Measurements from ENCODE around the gene NADK2.
"Not testable (repeated sequence)": the region's sequence is repeated elsewhere in the genome, so short reads cannot be mapped to it uniquely, and the experiment has no call there.

Gene NADK2

DNA sequence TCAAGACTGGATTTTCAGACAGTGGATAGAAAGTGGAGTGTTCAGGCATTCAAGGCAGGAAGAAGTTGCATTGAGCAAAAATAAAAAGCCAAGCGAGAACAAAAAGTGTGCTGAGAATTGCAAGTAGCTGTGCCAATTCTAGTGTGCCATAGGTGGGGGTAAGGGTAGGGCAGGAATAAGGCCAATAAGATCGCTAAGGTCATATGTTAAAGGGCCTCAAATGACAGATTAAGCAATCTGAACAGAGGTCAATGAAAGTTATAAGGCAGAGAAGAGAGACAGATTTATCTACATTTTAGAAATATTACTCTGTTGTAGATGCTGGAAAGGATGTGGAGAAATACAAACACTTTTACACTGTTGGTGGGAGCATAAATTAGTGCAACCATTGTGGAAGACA, 36.4 kb downstream of the NADK2 start:
- no peak for DNase-seq

GRCh38 chr5:36202521-36202961, 39.2 kb downstream of the NADK2 start:
- no peak for DNase-seq

DNA sequence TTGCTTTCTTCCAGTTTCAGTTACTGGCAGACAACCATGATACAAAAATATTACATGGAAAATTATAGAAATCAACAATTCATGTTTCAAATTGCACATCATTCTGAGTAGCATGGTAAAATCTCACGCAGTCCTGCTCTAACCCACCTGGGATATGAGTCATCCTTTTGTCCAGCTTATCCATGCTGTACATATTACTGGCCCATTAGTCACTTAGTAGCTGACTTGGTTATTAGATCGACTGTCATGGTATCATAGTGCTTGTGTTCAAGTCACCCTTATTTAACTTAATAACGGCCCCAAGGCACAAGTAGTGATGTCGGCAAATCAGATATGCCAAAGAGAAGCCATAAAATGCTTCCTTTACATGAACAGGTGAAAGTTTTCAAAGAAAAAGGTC, 41.2 kb downstream of the NADK2 start:
- DNase-seq, result no peak

GRCh38 chr5:36199620-36200019, 42.1 kb downstream of the NADK2 start:
- DNase-seq, result no peak

DNA sequence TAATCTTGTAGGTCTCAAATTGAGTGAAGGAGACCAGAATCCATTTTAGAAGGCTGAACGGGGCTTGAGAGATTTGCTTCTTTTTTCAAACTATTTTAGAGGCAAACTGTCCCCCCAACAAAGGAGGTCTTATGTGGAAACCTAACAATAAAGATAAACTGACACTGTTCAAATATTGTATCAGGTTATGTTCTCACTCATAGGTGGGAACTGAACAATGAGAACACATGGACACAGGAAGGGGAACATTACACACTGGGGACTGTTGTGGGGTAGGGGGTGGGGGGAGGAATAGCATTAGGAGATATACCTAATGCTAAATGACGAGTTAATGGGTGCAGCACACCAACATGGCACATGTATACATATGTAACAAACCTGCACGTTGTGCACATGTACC, 42.9 kb downstream of the NADK2 start:
- DNase-seq, result not testable (repeated sequence)

DNA sequence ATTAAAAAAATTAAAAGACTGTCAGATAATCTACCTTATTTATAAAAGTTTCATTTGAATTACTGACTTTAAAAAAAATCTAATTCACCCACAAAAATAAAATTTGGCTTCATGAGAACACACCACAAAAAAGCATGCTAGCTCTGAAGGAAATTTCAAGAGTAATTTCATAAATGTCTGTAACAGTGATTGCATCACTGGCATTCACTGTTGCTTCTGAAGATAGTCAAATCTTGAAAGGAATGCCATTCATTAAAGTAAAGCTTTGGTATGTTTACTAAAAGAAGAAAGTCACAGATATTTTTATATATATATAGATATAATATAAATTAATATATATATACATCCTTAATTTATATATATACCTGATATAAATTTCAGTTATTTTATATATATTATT, 43.4 kb downstream of the NADK2 start:
- DNase-seq, result no peak

GRCh38 chr5:36193746-36194145, 48.0 kb downstream of the NADK2 start:
- DNase-seq, result no peak

DNA sequence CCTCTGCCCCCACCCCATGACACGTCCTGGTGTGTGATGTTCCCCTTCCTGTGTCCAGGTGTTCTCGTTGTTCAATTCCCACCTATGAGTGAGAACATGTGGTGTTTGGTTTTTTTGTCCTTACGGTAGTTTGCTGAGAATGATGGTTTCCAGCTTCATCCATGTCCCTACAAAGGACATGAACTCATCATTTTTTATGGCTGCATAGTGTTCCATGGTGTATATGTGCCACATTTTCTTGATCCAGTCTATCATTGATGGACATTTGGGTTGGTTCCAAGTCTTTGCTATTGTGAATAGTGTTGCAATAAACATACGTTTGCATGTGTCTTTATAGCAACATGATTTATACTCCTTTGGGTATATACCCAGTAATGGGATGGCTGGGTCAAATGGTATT, 57.3 kb downstream of the NADK2 start:
- not testable (repeated sequence) for DNase-seq

DNA sequence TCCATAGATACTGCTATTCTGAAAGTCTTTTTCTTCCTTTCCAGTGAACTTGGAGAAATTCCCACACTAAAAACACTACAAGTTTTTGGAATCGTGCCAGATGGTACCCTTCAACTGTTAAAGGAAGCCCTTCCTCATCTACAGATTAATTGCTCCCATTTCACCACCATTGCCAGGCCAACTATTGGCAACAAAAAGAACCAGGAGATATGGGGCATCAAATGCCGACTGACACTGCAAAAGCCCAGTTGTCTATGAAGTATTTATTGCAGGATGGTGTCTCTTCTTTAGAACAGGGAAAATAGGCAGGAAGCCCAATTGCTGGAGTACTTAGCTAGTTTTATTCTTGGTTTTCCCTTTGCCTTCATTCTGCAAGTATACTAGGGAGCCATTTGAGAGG, 60.0 kb downstream of the NADK2 start:
- no peak for DNase-seq

DNA sequence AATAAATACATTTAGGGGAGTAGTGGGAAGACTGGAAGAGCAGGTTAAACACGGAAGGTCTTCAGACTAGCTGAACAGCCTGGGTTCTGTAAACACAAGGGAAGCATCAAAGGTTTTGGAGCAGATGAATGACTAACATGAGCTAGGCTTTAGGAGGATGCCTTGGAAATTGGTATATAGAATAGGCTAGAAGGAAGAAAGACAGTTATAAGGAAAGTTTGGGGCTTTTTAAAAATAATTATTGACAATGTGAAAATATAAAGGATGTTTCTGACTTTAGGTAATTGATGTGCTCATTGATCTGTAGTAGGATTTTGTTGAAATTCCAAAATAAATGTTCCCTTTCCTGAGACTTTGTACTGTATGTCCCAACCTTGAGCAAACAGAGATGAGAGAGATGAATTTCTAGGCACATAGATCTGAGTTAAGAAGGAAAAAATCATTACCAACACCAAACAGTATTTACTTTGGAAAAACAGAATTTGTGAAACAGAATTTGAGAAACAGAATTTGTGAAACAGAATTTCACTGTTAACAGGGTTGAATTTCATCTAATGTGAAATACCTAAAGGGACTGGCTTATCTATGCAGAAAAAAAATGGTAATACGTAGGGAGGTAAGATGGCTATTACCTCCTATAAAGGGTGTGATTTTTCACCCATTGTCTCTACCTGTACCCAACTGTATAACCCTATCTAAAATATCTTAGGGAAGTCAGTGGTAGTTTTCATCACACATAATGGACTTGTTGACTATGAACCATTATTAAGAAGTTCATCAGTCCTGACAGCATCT, 61.0 kb downstream of the NADK2 start:
- no peak for DNase-seq

- no peak for DNase-seq
Observed at GRCh38 chr5:36179950-36180349, 61.8 kb downstream of the NADK2 start.

GRCh38 chr5:36178524-36178890, 63.2 kb downstream of the NADK2 start:
- DNase-seq, result no peak

- DNase-seq, result peak; percentile 48
Observed at GRCh38 chr5:36177715-36178523, 63.8 kb downstream of the NADK2 start.

GRCh38 chr5:36177154-36177553, 64.6 kb downstream of the NADK2 start:
- DNase-seq, result no peak

- no peak for DNase-seq
Observed at GRCh38 chr5:36175043-36175442, 66.7 kb downstream of the NADK2 start.

DNA sequence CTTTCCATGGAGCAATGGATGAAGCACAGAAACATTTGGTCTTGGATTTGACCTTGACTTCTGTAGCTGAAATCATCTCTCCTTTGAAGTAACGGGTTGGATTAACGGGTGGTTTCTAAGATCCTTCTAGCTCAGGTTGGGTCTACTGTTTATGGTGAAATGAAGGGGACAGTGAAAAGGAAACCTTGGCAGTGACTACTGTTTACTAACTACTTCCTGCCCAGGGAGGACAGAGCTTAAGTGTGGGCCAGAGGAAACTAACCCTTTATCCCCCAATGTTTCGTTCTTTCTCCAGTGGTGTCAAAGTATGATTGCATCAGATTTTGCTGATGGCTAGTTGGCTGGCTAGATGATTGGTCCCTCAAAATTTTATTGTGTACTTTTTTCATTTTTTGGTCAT, 67.6 kb downstream of the NADK2 start:
- DNase-seq, result no peak

DNA sequence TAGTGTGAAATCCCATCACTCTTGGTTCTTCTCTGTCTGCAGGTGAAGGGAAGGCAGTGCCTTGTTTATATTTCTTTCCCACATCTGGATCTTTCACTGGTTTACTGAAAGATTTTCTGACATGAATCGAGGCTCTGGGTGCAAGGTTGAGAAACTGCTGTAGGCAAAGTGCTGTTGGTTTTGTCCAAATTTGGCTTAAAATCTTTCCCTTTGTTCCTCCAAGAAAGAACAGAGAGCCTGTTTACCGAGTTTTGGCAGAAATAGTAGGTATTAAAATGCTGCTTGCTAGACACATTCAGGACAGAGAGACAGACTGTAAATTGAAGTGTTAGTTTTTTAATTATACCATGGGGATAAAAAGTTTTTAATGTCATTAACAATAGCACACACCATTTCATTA, 68.3 kb downstream of the NADK2 start:
- DNase-seq, result no peak

DNA sequence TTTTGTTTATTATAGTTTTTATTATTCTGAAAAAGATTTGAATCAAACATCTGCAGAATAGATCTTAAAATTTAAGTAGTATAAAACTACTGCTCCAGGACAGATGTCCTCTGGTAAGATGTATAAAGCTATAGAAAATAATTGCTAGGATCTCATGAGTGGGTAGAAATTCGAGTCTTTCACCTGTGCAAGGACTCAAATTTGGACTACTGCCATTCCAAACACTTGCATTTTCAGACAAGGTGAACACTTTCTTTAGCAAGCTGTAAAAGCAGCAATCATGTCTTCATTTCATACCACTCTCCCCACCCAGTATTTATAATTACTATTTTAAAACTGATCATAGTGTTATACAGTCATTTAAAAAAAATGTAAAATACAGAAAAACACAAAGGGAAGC, 69.1 kb downstream of the NADK2 start:
- no peak for DNase-seq

GRCh38 chr5:36170832-36171424, 70.8 kb downstream of the NADK2 start:
- DNase-seq, result no peak

GRCh38 chr5:36168737-36169136, 73.0 kb downstream of the NADK2 start:
- DNase-seq, result no peak

GRCh38 chr5:36164461-36164860, 77.3 kb downstream of the NADK2 start:
- no peak for DNase-seq

GRCh38 chr5:36162810-36163486, 78.8 kb downstream of the NADK2 start:
- DNase-seq, result no peak

DNA sequence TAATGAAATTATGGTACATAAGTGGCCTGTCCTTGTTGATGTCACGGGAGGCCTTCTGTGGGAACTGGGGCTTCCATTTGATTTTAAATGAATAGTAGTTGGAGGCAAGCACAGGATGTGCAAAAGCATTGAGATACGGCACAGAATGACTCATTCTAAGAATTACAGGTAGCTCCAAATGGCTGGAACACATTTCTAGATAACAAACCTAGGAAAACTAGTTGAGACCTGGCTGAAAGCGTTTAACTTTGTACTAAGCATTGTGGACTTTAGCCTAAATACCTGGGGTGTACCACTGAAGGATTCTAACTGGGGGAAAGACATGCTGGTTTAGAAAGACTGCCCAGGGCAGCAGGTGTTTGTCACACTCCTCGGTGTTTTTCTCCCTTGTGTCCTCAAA, 80.4 kb downstream of the NADK2 start:
- DNase-seq, result no peak

Measured in NCI-H2081 treated with DMSO at 0.1 percent for 48 hours (cell line).